RWPE2 (cell line): ENCODE measurements around the gene FABP6.

ENCODE experiments used
- ATAC-seq: fragments of 200-7000 bp; cut with Tn5 transposase; 3 replicates; pipeline ENCODE4 v1.9.1; 2021; ENCODE audit warnings: low read depth
- DNase-seq: peaks from one replicate; pipeline ENCODE4 v3.0.0-alpha.2; 2020; ENCODE audit warnings: low spot score
- H3K27ac ChIP-seq: fragments of 450-650 bp; 2 replicates; pipeline ENCODE4 v1.5.1; 2017; ENCODE audit warnings: mild to moderate bottlenecking; ENCODE audit not compliant: poor library complexity, severe bottlenecking
- H3K27me3 ChIP-seq: fragments of 250-450 bp; sonication (Bioruptor Pico); 2 replicates; pipeline ENCODE4 v1.5.1; 2021; ENCODE audit warnings: mild to moderate bottlenecking, moderate library complexity; ENCODE audit not compliant: insufficient read depth, poor library complexity, severe bottlenecking
- H3K36me3 ChIP-seq: fragments of 250-450 bp; sonication (Bioruptor Pico); 2 replicates; pipeline ENCODE4 v1.5.1; 2020; ENCODE audit warnings: low read depth, mild to moderate bottlenecking, moderate library complexity
- H3K4me1 ChIP-seq: fragments of 250-450 bp; sonication (Bioruptor Pico); 2 replicates; pipeline ENCODE4 v1.5.1; 2021; ENCODE audit warnings: mild to moderate bottlenecking, moderate library complexity; ENCODE audit not compliant: insufficient read depth, poor library complexity, severe bottlenecking
- H3K4me3 ChIP-seq: fragments of 250-450 bp; sonication (Bioruptor Pico); 2 replicates; pipeline ENCODE4 v1.5.1; 2021; ENCODE audit warnings: mild to moderate bottlenecking, moderate library complexity; ENCODE audit not compliant: severe bottlenecking
- H3K9me3 ChIP-seq: fragments of 250-450 bp; sonication (Bioruptor Pico); 2 replicates; pipeline ENCODE4 v1.5.1; 2021; ENCODE audit warnings: mild to moderate bottlenecking, moderate library complexity; ENCODE audit not compliant: severe bottlenecking
- CTCF ChIP-seq: fragments of 450-650 bp; IDR thresholded peaks from one replicate; pipeline ENCODE4 v1.5.1; 2017; ENCODE audit warnings: mild to moderate bottlenecking, moderate library complexity; ENCODE audit not compliant: poor library complexity, severe bottlenecking

The FABP6 gene

GRCh38 chr5:160278343-160278742 lies 49.0 kb downstream of the FABP6 start:
- no peak for ATAC-seq

GRCh38 chr5:160280384-160281095 lies 51.2 kb downstream of the FABP6 start:
- H3K36me3 ChIP-seq, result peaks cover 38% of the 10 kb centered on the region
- no peaks in the 10 kb centered on the region for H3K4me1 ChIP-seq
- no peak for TF ChIP-seq CTCF
- H3K27me3 ChIP-seq, result no peaks in the 10 kb centered on the region
- ATAC-seq (no peak), DNase-seq (no peak)
- no peak overlapping the region for H3K27ac ChIP-seq
- H3K9me3 ChIP-seq, result no peaks in the 10 kb centered on the region
- H3K4me3 ChIP-seq, result no peak overlapping the region

More at GRCh38 chr5:160278343-160278742, 49.0 kb downstream of the FABP6 start:
- H3K27ac ChIP-seq, result no peak overlapping the region
- H3K9me3 ChIP-seq, result no peaks in the 10 kb centered on the region
- H3K4me1 ChIP-seq, result no peaks in the 10 kb centered on the region
- no peaks in the 10 kb centered on the region for H3K27me3 ChIP-seq
- no peak for DNase-seq
- H3K36me3 ChIP-seq, result peaks cover 38% of the 10 kb centered on the region
- H3K4me3 ChIP-seq, result no peak overlapping the region
- TF ChIP-seq CTCF, result no peak

- no peaks in the 10 kb centered on the region for H3K9me3 ChIP-seq
- no peak for DNase-seq
- ATAC-seq, result no peak
- no peak overlapping the region for H3K4me3 ChIP-seq
- no peaks in the 10 kb centered on the region for H3K4me1 ChIP-seq
- H3K36me3 ChIP-seq, result peaks cover 33% of the 10 kb centered on the region
- TF ChIP-seq CTCF, result no peak
- H3K27ac ChIP-seq, result no peak overlapping the region
- H3K27me3 ChIP-seq, result no peaks in the 10 kb centered on the region
Observed at GRCh38 chr5:160281275-160281674, 52.0 kb downstream of the FABP6 start.

- TF ChIP-seq CTCF, result no peak
- no peak overlapping the region for H3K27ac ChIP-seq
- H3K36me3 ChIP-seq, result peaks cover 18% of the 10 kb centered on the region
- H3K4me3 ChIP-seq, result no peak overlapping the region
- H3K4me1 ChIP-seq, result peaks cover 23% of the 10 kb centered on the region
- DNase-seq (no peak), ATAC-seq (no peak)
- no peaks in the 10 kb centered on the region for H3K9me3 ChIP-seq
- H3K27me3 ChIP-seq, result no peaks in the 10 kb centered on the region
Observed at GRCh38 chr5:160284291-160284873, 55.1 kb downstream of the FABP6 start.

- Histone ChIP-seq H3K27ac (no peak overlapping the region), H3K4me3 (no peak overlapping the region), H3K36me3 (peaks cover 9% of the 10 kb centered on the region), H3K27me3 (no peaks in the 10 kb centered on the region), H3K4me1 (peaks cover 32% of the 10 kb centered on the region), H3K9me3 (no peaks in the 10 kb centered on the region)
- ATAC-seq, result no peak
- DNase-seq, result no peak
- no peak for TF ChIP-seq CTCF
Observed at GRCh38 chr5:160285316-160285715, 56.0 kb downstream of the FABP6 start.
